Measurements from ENCODE around the gene SLC9B1. TPM values are rescaled to one million over a fixed set of nuclear protein-coding genes. Genes with fewer than 3 reads are reported as not detected.

SLC9B1 gene, protein sequence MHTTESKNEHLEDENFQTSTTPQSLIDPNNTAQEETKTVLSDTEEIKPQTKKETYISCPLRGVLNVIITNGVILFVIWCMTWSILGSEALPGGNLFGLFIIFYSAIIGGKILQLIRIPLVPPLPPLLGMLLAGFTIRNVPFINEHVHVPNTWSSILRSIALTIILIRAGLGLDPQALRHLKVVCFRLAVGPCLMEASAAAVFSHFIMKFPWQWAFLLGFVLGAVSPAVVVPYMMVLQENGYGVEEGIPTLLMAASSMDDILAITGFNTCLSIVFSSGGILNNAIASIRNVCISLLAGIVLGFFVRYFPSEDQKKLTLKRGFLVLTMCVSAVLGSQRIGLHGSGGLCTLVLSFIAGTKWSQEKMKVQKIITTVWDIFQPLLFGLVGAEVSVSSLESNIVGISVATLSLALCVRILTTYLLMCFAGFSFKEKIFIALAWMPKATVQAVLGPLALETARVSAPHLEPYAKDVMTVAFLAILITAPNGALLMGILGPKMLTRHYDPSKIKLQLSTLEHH
- 1 to 10 TPM in 1 of 6 donors, under 1 TPM in 5; 0.28 to 1.0 (median 0.49) TPM for total RNA-seq
- polyA plus RNA-seq: under 1 TPM; 0.23 to 0.33 TPM

DNA sequence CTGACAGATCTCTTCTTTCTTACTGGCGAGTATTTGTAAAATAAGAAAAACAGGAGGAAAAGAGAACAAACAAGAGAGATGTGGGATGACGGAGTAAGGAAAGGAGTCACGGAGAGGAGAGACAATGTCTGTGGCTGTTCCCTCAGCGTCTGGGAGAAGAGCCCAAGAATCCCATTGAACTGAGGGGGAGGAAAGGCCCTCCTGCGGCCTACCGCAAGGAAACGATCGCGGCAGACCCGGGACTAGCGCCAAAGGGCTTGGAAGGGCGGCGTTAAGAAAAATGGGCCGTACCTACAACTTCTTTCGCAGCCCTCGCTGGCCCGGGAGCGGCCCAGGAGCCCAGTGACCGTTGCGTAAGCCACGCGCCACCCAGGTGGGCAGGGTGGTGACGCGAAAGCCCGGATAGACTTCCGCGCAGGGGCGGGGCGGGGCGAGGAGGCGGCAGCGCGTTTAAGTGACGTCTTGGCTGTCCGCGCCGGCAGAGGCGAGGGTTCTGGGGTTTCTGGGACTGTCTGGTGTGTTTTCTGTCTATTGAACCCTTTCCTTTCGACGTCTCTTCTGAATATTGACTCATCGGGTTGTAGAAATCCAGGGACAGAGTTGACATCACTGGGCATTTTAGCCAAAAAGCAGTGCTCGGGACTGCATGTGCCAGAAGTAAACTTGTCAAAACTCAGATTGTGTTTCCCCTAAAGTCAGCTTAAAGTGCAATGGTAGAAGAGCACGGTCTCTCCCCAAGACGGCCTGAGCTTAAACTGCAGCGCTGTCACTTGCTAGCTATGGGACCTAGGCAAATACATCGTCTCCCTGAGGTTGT is at the start of gene SLC9B1:
SLC9B1 (minus strand) TSS at position 398 of the 817 bp plus-strand sequence. CDS start 27,994 bp downstream, outside the sequence.
- DNase-seq: peak; percentile 97 to 98 (median 98)
- H3K4me3 ChIP-seq: peak within 1 kb of the TSS; percentile 21 to 40 (median 34)

DNA sequence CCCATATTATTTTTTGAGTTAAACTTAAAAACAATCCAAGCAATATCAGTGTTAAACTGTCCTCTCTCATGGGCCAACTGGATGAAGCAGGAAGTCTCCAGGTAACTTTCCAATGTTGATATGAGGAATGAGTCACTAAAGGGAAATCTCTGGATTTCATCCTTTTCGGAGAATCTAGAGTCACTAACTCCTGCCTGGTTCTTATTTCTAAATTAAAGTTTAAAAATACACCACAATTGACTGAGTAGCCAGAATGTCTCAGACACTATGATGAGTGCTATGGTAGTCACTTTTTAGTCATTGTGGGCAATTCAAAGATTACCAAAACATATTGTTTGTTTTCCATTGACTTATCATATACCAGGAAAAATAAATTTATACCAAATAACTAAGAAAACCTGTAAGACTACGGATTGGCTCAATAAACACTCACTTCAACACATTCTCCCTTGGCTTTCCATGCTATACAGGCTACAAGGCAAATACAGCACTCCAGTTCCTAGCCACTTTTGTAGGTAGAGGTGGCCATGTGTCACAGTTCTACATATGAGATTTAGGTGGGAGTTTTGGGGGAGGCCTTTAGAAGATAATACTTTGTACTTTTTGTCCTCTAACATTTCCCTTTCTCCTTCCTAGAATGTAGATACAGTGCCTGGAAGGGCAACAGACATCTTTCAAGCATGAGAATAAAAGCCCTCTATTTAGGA is 48.5 kb upstream of the SLC9B1 start:
- Histone ChIP-seq H3K27ac (no peak overlapping the region), H3K4me3 (no peak overlapping the region), H3K36me3 (no peaks in the 10 kb centered on the region), H3K4me1 (no peaks in the 10 kb centered on the region), H3K9me3 (no peaks in the 10 kb centered on the region), H3K27me3 (no peaks in the 10 kb centered on the region)
- FAIRE-seq (no peak), ATAC-seq (peak in 1 of 4 donors; percentile 41), DNase-seq (no peak)
- intact Hi-C loops (cut with DNase I): no loop called here
- WGBS, 2 donors: 76 to 79% methylated on average over 2 of the region's 2 CpGs
- TF ChIP-seq, protein P1, sequence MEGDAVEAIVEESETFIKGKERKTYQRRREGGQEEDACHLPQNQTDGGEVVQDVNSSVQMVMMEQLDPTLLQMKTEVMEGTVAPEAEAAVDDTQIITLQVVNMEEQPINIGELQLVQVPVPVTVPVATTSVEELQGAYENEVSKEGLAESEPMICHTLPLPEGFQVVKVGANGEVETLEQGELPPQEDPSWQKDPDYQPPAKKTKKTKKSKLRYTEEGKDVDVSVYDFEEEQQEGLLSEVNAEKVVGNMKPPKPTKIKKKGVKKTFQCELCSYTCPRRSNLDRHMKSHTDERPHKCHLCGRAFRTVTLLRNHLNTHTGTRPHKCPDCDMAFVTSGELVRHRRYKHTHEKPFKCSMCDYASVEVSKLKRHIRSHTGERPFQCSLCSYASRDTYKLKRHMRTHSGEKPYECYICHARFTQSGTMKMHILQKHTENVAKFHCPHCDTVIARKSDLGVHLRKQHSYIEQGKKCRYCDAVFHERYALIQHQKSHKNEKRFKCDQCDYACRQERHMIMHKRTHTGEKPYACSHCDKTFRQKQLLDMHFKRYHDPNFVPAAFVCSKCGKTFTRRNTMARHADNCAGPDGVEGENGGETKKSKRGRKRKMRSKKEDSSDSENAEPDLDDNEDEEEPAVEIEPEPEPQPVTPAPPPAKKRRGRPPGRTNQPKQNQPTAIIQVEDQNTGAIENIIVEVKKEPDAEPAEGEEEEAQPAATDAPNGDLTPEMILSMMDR (IDR thresholded peaks at IDR 0.05): no peak

More for the DNA sequence above, at the start of gene SLC9B1:
- 1% methylated on average over 46 of the region's 46 CpGs for WGBS, 2 donors
- intact Hi-C loops (cut with DNase I): loop anchor here in 1 of 3 donors (10.0 kb wide), 1 partner anchor 575 kb away; no protein-coding TSS in a partner anchor
- H3K9me3 ChIP-seq: no peaks in the 10 kb centered on the region
- H3K27ac ChIP-seq: peak within 1 kb of the TSS; percentile 86 to 93 (median 88)
- ATAC-seq (peak; percentile 99 to 100 (median 100)), FAIRE-seq (peak; percentile 74)
- no peaks in the 10 kb centered on the region for H3K36me3 ChIP-seq
- no peaks in the 10 kb centered on the region for H3K27me3 ChIP-seq
- H3K4me1 ChIP-seq: peaks cover 0 to 6% (median 0%) of the 10 kb centered on the region in 3 donors
- TF ChIP-seq, protein P1 (IDR thresholded peaks at IDR 0.05): no peak

DNA sequence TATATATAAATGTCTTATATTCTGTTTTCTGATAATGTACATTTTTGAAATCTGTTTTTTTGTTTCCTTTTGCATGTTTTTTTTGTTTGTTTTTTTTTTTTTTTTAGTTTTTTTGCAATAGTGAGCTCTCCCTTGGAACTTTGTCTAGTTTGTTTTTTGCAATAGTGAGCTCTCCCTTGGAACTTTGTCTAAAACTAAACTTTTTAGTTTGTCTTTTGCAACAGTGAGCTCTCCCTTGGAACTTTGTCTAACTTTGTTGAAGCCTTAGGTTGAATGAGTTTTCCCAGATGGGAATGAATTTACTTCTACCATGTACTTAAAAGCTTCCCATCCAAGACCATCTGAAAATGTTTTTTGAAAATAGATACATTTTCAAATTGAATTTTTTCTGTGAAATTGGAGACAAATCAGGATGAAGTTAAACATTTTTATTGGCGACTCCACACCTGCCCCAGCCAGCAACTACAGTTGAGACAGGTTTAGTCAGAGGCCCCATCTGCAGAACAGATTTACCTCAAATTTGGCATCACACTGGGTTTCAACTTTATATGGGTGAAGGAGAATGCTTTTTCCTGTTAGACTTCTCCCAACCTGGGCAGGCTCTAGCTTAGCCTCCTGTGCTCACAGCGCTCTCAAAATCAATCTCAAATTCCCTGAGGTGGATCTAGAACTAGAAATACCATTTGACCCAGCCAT is 41.1 kb upstream of the SLC9B1 start:
- DNase-seq (no peak), ATAC-seq (no peak), FAIRE-seq (no peak)
- intact Hi-C loops (cut with DNase I): no loop called here
- Histone ChIP-seq H3K4me3 (no peak overlapping the region), H3K4me1 (no peaks in the 10 kb centered on the region), H3K27me3 (no peaks in the 10 kb centered on the region), H3K36me3 (no peaks in the 10 kb centered on the region), H3K9me3 (no peaks in the 10 kb centered on the region), H3K27ac (no peak overlapping the region)
- TF ChIP-seq, protein P1 (IDR thresholded peaks at IDR 0.05): no peak
- 98 to 100% methylated on average over 2 of the region's 2 CpGs for WGBS, 2 donors

DNA sequence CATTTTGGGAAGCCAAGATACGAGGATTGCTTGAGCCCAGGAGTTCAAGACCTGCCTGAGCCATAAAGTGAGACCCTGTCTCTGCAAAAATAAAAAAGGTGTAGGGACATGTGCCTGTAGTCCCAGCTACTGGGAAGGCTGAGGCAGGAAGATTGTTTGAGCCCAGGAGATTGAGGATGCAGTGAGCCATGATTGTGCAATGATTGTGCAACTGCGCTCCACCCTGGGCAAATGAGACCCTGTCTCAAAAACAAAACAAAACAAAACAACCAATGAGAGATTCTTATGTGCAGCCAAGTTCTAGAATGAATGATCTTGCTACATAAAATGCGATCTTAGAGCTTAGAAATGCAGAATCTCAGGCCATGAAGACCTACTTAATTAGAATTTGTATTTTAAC is 34.5 kb upstream of the SLC9B1 start:
- no peak for FAIRE-seq
- no peak for DNase-seq
- no peak for ATAC-seq
- H3K36me3 ChIP-seq: no peaks in the 10 kb centered on the region
- H3K9me3 ChIP-seq: no peaks in the 10 kb centered on the region
- WGBS, 2 donors: 88 to 97% methylated on average over 3 of the region's 3 CpGs
- intact Hi-C loops (cut with DNase I): no loop called here
- TF ChIP-seq, protein P1 (IDR thresholded peaks at IDR 0.05): no peak
- H3K4me1 ChIP-seq: no peaks in the 10 kb centered on the region
- H3K27me3 ChIP-seq: no peaks in the 10 kb centered on the region
- no peak overlapping the region for H3K4me3 ChIP-seq
- no peak overlapping the region for H3K27ac ChIP-seq
